OCI-LY3 (cell line): Measurements from ENCODE around the gene PLEKHA7.

Experiments
- H2AFZ ChIP-seq: fragments of 200-600, 300-600 bp; shearing (Covaris generic); 2 replicates; pipeline ENCODE4 v1.6.0; 2014; ENCODE audit warnings: antibody characterized with exemption, low read depth, low read length
- H3K27ac ChIP-seq: fragments of 200-600, 300-600 bp; sonication (generic); 2 replicates; pipeline ENCODE4 v1.5.1; 2014; ENCODE audit warnings: mild to moderate bottlenecking, low read length, moderate library complexity, mixed read lengths
- H3K27me3 ChIP-seq: fragments of 200-600, 300-600 bp; sonication (generic); 2 replicates; pipeline ENCODE4 v1.6.1; 2014; ENCODE audit warnings: low read depth, low read length, mixed read lengths
- H3K36me3 ChIP-seq: fragments of 200-600, 300-600 bp; sonication (generic); replicated peaks from 2 replicates; pipeline ENCODE3; 2014; ENCODE audit warnings: low read depth, low read length, mixed read lengths
- H3K4me1 ChIP-seq: fragments of 300-600, 200-600 bp; sonication (generic); 2 replicates; pipeline ENCODE4 v1.6.1; 2014; ENCODE audit warnings: low read length, mixed read lengths
- H3K4me2 ChIP-seq: fragments of 200-600, 300-600 bp; sonication (generic); 2 replicates; pipeline ENCODE4 v1.6.1; 2014; ENCODE audit warnings: low read length, mixed read lengths
- H3K4me3 ChIP-seq: fragments of 300-600, 200-600 bp; sonication (generic); 2 replicates; pipeline ENCODE4 v1.5.1; 2014; ENCODE audit warnings: antibody characterized with exemption, mild to moderate bottlenecking, low read length, moderate library complexity
- H3K79me2 ChIP-seq: fragments of 300-600, 200-600 bp; shearing (Covaris generic); 2 replicates; pipeline ENCODE4 v1.6.1; 2014; ENCODE audit warnings: mild to moderate bottlenecking, low read length, mixed read lengths
- H3K9ac ChIP-seq: fragments of 300-600, 200-600 bp; shearing (Covaris generic); 2 replicates; pipeline ENCODE4 v1.6.0; 2014; ENCODE audit warnings: mild to moderate bottlenecking, low read length, moderate library complexity
- H3K9me3 ChIP-seq: fragments of 200-600, 300-600 bp; shearing (Covaris generic); 2 replicates; pipeline ENCODE4 v1.6.1; 2014; ENCODE audit warnings: low read length, mixed read lengths; ENCODE audit not compliant: insufficient read depth
- H4K20me1 ChIP-seq: fragments of 200-600, 300-600 bp; sonication (generic); 2 replicates; pipeline ENCODE4 v1.6.1; 2016; ENCODE audit warnings: low read length, mixed read lengths; ENCODE audit not compliant: insufficient read depth
- EZH2phosphoT487 ChIP-seq: fragments of 200-600 bp; shearing (Covaris generic); IDR thresholded peaks from 2 replicates; pipeline ENCODE4 v1.6.1; 2018; ENCODE audit warnings: antibody characterized with exemption, mixed run types, low read depth
- TF ChIP-seq, protein P1 (sequence below): fragments of 200-600, 300-600 bp; sonication (generic); IDR thresholded peaks from 2 replicates; pipeline ENCODE4 v1.5.1; 2014; ENCODE audit warnings: antibody characterized with exemption, low read length, low read depth

PLEKHA7 gene

DNA sequence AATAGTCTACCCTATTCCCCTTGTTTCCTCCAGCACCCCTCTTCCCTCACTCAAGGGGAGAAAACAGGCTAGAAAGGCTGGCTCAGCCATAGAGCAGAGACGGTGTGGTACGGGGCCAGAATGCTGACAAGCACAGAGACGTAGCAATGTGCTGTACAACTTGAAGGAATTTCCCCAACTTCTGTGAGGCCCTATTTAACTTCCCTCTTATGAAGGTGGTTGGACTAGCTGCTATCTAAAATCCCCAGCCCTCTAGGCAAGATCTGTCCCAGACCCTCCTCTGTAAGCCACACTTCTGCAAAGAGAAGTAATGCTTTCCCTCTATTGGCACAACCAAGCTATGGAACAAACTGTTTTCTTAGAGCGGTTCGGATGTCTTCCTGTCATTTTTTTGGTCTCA is 37.8 kb downstream of the PLEKHA7 start:
- Histone ChIP-seq H3K79me2 (no peaks in the 10 kb centered on the region), H3K4me2 (no peak overlapping the region), H3K4me1 (no peaks in the 10 kb centered on the region), H3K27me3 (peaks cover 9% of the 10 kb centered on the region), H3K4me3 (no peak overlapping the region), H4K20me1 (no peaks in the 10 kb centered on the region), H3K36me3 (no peaks in the 10 kb centered on the region), H3K27ac (no peak overlapping the region), H2AFZ (no peak overlapping the region), H3K9ac (no peak overlapping the region), H3K9me3 (no peaks in the 10 kb centered on the region)
- no peak for TF ChIP-seq EZH2phosphoT487
- TF ChIP-seq, protein P1, sequence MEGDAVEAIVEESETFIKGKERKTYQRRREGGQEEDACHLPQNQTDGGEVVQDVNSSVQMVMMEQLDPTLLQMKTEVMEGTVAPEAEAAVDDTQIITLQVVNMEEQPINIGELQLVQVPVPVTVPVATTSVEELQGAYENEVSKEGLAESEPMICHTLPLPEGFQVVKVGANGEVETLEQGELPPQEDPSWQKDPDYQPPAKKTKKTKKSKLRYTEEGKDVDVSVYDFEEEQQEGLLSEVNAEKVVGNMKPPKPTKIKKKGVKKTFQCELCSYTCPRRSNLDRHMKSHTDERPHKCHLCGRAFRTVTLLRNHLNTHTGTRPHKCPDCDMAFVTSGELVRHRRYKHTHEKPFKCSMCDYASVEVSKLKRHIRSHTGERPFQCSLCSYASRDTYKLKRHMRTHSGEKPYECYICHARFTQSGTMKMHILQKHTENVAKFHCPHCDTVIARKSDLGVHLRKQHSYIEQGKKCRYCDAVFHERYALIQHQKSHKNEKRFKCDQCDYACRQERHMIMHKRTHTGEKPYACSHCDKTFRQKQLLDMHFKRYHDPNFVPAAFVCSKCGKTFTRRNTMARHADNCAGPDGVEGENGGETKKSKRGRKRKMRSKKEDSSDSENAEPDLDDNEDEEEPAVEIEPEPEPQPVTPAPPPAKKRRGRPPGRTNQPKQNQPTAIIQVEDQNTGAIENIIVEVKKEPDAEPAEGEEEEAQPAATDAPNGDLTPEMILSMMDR, result no peak

DNA sequence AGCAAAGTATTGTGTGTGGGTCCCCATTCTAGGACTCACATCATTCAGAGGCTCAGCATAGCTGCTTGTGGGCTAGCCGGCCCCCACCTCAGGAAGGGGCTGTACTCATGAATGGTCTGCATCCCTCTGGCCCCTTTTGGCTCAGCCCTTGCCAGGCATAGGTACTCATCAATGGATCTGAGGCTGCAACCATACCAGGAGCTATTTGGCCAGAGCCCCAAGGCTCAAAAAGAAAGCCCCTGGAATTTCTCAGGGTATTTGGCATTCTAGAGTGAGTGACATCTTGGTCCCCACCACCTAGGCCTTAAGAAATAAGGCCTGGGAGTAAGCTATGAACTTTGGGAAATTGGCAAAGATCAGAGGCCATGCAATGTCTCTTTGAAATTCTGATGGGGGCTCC is 38.3 kb downstream of the PLEKHA7 start:
- TF ChIP-seq, protein P1, result no peak
- TF ChIP-seq EZH2phosphoT487, result no peak
- no peaks in the 10 kb centered on the region for H3K9me3 ChIP-seq
- no peaks in the 10 kb centered on the region for H4K20me1 ChIP-seq
- H2AFZ ChIP-seq, result no peak overlapping the region
- peaks cover 9% of the 10 kb centered on the region for H3K27me3 ChIP-seq
- H3K4me1 ChIP-seq, result no peaks in the 10 kb centered on the region
- H3K36me3 ChIP-seq, result no peaks in the 10 kb centered on the region
- no peak overlapping the region for H3K4me3 ChIP-seq
- no peaks in the 10 kb centered on the region for H3K79me2 ChIP-seq
- H3K27ac ChIP-seq, result no peak overlapping the region
- H3K4me2 ChIP-seq, result no peak overlapping the region
- H3K9ac ChIP-seq, result no peak overlapping the region

DNA sequence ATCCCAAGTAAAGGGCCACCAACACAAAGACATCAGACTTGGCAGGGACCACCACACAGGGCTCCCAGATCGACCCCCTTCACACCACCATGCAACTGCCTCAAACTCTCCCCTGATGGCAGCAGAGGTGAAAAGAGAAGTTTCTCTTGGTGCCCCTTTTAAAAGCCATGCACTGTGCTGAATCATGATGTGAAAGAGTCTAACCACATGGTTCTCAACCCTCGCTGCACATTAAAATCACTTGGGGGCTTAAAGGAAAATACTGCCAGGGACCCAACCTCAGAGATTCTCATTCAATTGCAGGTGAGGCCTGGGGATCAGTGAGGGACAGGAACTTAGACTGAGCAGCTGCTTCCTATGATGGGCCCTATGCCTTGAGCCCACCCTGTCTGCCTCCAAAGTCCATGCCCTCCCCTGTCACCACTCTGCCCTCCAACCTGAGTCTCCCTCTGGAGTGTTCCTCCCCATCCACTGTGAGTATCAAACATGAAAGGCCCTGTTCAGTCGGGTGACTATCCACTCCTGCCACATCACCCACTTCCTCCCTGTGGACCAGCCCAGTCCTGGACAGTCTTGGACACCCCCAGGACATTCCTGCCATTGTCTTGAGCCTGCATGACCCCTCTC is 40.8 kb downstream of the PLEKHA7 start:
- Histone ChIP-seq H3K79me2 (no peaks in the 10 kb centered on the region), H3K9me3 (no peaks in the 10 kb centered on the region), H3K4me1 (no peaks in the 10 kb centered on the region), H4K20me1 (no peaks in the 10 kb centered on the region), H3K27ac (no peak overlapping the region), H3K27me3 (peaks cover 9% of the 10 kb centered on the region), H3K4me3 (no peak overlapping the region), H3K9ac (no peak overlapping the region), H2AFZ (no peak overlapping the region), H3K36me3 (no peaks in the 10 kb centered on the region), H3K4me2 (no peak overlapping the region)
- TF ChIP-seq, protein P1, result no peak
- TF ChIP-seq EZH2phosphoT487, result no peak

DNA sequence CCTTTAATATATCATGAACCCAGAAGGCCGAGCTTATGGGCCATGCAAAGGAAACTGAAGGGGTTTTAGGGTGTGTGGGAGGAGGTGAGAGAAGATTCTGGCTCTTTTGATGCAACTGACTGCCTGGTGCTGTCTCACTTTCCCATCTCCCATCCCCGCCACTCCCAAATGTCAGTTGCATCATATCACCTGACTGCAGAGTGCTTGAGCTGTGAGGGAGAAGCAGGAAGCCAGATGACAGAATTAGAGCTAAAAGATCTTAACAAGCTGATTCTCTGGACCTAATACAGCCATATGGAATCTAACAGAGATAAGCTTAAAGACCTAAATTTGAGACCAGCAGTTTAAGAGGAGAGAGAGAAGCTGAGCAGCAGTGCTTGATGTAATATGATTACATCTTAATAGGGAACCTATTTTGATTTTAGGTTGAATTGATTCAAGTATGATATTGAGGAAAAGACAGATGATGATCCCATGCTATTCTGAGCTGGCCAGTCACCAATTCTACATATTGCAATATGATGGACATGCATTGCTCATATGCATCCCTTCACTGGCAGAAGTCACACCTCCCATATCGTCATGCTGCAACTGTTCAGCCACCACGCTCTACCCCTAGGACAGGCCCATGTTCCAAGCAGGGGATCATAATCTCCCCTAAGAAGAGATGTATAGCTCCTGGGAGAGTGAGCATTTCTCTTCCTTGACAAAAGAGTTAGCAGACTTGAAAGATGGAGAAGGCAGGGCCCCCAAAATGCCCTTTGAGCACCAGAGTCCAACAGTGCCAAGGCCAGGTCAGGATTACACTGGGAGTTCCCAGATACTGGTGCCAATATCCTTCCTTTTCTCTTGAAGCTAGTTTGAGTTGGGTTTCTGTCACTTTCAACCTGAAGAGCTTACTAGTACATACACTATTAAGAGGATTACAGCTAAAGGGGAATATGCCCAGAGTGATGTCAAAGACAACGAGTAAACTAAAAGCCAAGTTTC is 44.9 kb downstream of the PLEKHA7 start:
- no peaks in the 10 kb centered on the region for H3K9me3 ChIP-seq
- H3K4me2 ChIP-seq, result no peak overlapping the region
- no peak overlapping the region for H2AFZ ChIP-seq
- H3K79me2 ChIP-seq, result no peaks in the 10 kb centered on the region
- H4K20me1 ChIP-seq, result no peaks in the 10 kb centered on the region
- H3K4me1 ChIP-seq, result no peaks in the 10 kb centered on the region
- no peak overlapping the region for H3K4me3 ChIP-seq
- no peak overlapping the region for H3K9ac ChIP-seq
- no peaks in the 10 kb centered on the region for H3K27me3 ChIP-seq
- no peak overlapping the region for H3K27ac ChIP-seq
- H3K36me3 ChIP-seq, result no peaks in the 10 kb centered on the region
- TF ChIP-seq, protein P1, result no peak
- TF ChIP-seq EZH2phosphoT487, result no peak
